ENCODE results near the gene SPSB2. TPM values are rescaled to one million over a fixed set of nuclear protein-coding genes. Genes with fewer than 3 reads are reported as not detected.
"Not testable (repeated sequence)": the region's sequence is repeated elsewhere in the genome, so short reads cannot be mapped to it uniquely, and the experiment has no call there.

Gene SPSB2
- total RNA-seq, 1 donor from 2014 or later = 4.1 TPM

DNA sequence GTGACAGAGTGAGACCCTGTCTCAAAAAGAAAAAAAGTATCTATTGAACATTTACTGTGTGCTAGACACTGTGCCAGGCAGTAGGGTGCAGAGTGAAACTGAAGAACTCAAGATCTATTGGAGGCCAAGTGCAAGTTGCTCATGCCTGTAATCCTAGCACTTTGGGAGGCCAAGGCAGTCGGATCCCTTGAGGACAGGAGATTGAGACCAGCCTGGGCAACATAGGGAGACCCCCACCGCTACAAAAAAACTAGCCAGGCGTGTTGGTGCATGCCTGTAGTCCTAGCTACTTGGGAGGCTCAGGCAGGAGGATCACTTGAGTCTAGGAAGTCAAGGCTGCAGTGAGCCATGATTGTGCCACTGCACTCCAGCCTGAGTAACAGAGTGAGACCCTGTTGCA lies 19.6 kb upstream of the SPSB2 start:
- H3K27ac Mint-ChIP-seq; DNase-seq (ENCODE audit: low spot score); H3K27me3 Mint-ChIP-seq (ENCODE audit: low read depth); H3K9me3 Mint-ChIP-seq; H3K4me3 Mint-ChIP-seq (ENCODE audit: low read depth): not testable (repeated sequence)
- peaks cover 13% of the 10 kb centered on the region for H3K4me1 Mint-ChIP-seq (ENCODE audit: low read depth)
- intact Hi-C loops (cut with micrococcal nuclease) = loop anchor here (5.0 kb wide), 1 partner anchor 105 kb away; the partner anchor contains the start of gene CD4
- H3K36me3 Mint-ChIP-seq (ENCODE audit: low read depth) = peaks cover 12% of the 10 kb centered on the region

DNA sequence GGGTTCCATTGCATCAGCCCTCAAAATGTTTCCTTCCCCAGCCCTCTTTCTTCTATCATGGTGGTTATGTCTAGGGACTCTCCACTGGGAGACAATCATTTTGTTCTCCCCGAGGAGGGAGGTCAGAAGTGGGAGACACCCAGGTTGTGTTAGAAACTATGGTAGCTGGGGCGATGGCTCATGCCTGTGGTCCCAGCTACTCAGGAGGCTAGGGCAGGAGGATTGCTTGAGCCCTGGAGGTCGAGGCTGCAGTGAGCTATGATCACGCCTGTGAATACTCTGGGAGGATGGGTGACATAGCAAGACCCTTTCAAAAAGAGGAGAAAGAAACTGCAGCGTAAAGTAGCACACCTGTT lies 18.5 kb upstream of the SPSB2 start:
- peaks cover 12% of the 10 kb centered on the region for H3K36me3 Mint-ChIP-seq (ENCODE audit: low read depth)
- no peaks in the 10 kb centered on the region for H3K27me3 Mint-ChIP-seq (ENCODE audit: low read depth)
- DNase-seq (ENCODE audit: low spot score) = no peak
- H3K9me3 Mint-ChIP-seq = no peaks in the 10 kb centered on the region
- peak overlapping the region; percentile 80 for H3K4me3 Mint-ChIP-seq (ENCODE audit: low read depth)
- peaks cover 13% of the 10 kb centered on the region for H3K4me1 Mint-ChIP-seq (ENCODE audit: low read depth)
- H3K27ac Mint-ChIP-seq = peak overlapping the region; percentile 92
- intact Hi-C loops (cut with micrococcal nuclease) = loop anchor here (1.0 to 5.0 kb wide), 5 partner anchors 13 to 104 kb away; partner anchors contain the start of genes CD4, LRRC23, RNU7-1 and SPSB2

DNA sequence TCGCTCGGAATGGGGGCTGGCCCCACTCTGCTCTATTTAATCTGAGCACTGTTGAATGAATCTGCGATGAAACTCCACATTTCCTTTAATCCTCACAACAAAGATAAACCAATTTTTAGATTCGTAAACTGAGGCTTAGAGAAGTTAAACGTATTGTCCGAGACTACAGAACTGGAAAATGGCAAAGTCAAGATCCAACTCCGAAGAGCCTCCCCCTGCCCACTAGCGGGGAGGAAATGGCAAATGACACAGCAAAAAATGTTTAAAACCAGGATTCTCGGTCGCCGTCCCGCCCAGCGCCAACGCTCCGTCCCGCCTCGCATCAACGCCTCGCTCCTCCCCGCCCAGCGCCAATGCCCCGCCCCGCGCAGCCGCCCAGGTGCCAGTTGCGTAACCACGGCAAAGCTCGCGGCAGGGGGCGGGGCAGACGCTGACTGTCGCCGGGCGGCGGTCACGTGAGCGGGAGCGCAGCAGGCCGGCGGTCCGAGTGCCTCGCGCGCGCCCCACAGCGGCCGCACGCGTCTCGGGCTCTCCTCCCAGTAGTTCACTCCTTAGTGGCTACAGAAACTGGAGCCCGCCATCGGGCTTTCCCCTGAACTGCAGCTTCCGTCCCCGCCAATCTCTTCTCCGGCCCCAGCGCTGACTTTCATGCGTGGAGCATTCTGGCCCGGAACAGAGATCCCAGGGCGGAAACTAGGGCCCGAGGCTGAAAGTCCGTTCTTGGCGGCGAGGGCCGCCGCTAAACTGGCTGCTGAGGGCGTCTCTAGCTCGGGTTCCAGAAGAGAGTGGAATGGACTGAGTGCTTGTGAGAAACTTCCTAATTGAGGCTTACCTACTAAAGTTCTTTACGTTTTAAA lies 17.9 kb upstream of the SPSB2 start:
- H3K36me3 Mint-ChIP-seq (ENCODE audit: low read depth) = peaks cover 14% of the 10 kb centered on the region
- intact Hi-C loops (cut with micrococcal nuclease) = loop anchor here (1.0 to 5.0 kb wide), 5 partner anchors 13 to 104 kb away; partner anchors contain the start of genes CD4, LRRC23, RNU7-1 and SPSB2
- H3K4me1 Mint-ChIP-seq (ENCODE audit: low read depth) = peaks cover 13% of the 10 kb centered on the region
- H3K27me3 Mint-ChIP-seq (ENCODE audit: low read depth) = no peaks in the 10 kb centered on the region
- H3K27ac Mint-ChIP-seq = peak overlapping the region; percentile 92
- no peaks in the 10 kb centered on the region for H3K9me3 Mint-ChIP-seq
- peak overlapping the region; percentile 80 for H3K4me3 Mint-ChIP-seq (ENCODE audit: low read depth)
- DNase-seq (ENCODE audit: low spot score) = peak; percentile 98

DNA sequence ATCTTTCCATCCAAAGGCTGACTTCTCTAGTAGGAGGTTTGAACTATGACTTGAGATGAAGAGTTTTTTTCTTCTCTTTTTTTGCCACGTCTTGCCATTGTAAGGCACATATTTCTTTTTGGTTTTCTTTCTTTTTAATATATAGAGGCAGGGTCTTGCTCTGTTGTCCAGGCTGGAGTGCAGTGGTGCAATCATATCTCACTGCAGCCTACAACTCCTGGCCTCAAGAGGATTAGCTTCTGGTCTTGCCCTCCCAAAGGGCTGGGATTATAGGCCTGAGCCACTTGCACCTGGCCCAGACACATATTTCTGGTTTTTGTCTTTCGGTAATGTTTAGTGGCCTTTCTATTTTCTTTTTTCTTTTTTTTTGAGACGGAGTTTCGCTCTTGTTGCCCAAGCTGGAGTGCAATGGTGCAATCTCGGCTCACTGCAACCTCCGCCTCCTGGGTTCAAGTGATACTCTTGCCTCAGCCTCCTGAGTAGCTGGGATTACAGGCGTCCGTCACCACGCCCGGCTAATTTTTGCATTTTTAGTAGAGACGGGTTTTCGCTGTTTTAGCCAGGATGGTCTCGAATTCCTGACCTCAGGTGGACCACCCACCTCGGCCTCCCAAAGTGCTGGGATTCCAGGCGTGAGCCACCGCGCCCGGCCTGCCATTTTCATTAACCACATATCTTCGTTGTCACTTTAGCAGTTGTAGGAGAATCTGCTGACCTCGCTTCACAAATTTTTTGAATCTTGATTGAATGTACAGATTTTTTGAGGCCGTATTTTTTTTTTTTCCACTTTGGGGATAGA lies 16.9 kb upstream of the SPSB2 start:
- intact Hi-C loops (cut with micrococcal nuclease) = loop anchor here (5.0 kb wide), 1 partner anchor 103 kb away; the partner anchor contains the start of gene CD4

DNA sequence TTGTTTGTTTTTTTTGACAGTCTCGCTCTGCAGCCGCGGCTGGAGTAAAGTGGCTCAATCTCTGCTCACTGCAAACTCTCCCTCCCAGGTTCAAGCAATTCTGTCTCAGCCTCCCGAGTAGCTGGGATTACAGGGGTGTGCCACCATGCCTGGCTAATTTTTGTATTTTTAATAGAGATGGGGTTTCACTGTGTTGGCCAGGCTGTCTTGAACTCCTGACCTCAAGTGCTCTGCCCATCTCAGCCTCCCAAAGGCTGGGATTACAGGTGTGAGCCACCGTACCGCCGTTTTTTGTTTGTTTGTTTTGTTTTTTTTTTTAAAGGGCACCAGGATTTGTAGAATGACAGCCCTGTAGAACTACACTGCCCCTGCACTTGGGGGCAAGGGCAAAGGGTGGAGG lies 15.7 kb upstream of the SPSB2 start:
- Mint-ChIP-seq H3K36me3 (ENCODE audit: low read depth) (peaks cover 32% of the 10 kb centered on the region), H3K4me1 (ENCODE audit: low read depth) (peaks cover 13% of the 10 kb centered on the region)
- H3K27me3 Mint-ChIP-seq (ENCODE audit: low read depth); H3K4me3 Mint-ChIP-seq (ENCODE audit: low read depth); H3K27ac Mint-ChIP-seq; H3K9me3 Mint-ChIP-seq; intact Hi-C loops (cut with micrococcal nuclease); DNase-seq (ENCODE audit: low spot score): not testable (repeated sequence)

More for the DNA sequence above, 16.9 kb upstream of the SPSB2 start:
- Mint-ChIP-seq H3K36me3 (ENCODE audit: low read depth) (peaks cover 21% of the 10 kb centered on the region), H3K27ac (peak overlapping the region; percentile 92), H3K4me3 (ENCODE audit: low read depth) (peak overlapping the region; percentile 67), H3K4me1 (ENCODE audit: low read depth) (peaks cover 13% of the 10 kb centered on the region)
- not testable (repeated sequence) for DNase-seq (ENCODE audit: low spot score); H3K27me3 Mint-ChIP-seq (ENCODE audit: low read depth); H3K9me3 Mint-ChIP-seq

DNA sequence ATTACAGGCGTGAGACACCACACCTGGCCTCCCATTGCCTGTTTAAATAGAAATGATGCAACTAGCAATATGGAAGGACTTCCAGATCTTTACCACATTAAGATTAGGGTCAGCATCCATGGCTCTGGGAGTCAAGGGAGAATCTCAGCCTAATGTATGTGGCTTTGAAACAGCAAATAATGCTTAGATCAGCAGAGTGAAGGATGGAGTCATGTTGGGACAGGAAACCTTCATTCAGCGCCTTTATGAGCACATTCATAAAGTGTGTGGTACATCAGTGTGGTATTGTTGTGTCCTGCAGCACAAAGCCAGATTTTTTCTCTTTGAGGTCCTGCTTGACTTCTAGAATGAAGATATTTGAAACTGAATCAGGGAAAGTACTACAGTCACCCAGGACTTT lies 15.3 kb upstream of the SPSB2 start:
- H3K27me3 Mint-ChIP-seq (ENCODE audit: low read depth) = no peaks in the 10 kb centered on the region
- no peaks in the 10 kb centered on the region for H3K9me3 Mint-ChIP-seq
- DNase-seq (ENCODE audit: low spot score) = no peak
- intact Hi-C loops (cut with micrococcal nuclease) = no loop called here
- no peak overlapping the region for H3K4me3 Mint-ChIP-seq (ENCODE audit: low read depth)
- peaks cover 13% of the 10 kb centered on the region for H3K4me1 Mint-ChIP-seq (ENCODE audit: low read depth)
- H3K27ac Mint-ChIP-seq = no peak overlapping the region
- peaks cover 32% of the 10 kb centered on the region for H3K36me3 Mint-ChIP-seq (ENCODE audit: low read depth)

DNA sequence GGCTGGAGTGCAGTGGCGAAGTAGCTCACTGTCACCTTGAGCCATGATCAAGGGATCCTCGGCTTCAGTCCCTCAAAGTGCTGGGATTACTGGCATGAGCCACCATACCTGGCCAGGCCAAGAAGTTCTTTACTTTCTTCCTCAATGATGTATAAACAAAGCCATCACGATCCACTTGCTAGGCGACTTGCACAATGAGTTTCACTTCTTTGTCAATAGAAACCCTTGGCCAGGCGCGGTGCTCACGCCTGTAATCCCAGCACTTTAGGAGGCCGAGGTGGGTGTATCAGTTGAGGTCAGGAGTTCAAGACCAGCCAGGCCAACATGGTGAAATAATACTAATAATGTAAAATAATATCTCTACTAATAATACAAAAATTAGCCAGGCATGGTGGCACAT lies 14.4 kb upstream of the SPSB2 start:
- H3K9me3 Mint-ChIP-seq = no peaks in the 10 kb centered on the region
- peaks cover 35% of the 10 kb centered on the region for H3K36me3 Mint-ChIP-seq (ENCODE audit: low read depth)
- no peak for DNase-seq (ENCODE audit: low spot score)
- H3K27me3 Mint-ChIP-seq (ENCODE audit: low read depth) = no peaks in the 10 kb centered on the region
- no peak overlapping the region for H3K4me3 Mint-ChIP-seq (ENCODE audit: low read depth)
- peaks cover 11% of the 10 kb centered on the region for H3K4me1 Mint-ChIP-seq (ENCODE audit: low read depth)
- intact Hi-C loops (cut with micrococcal nuclease) = no loop called here
- no peak overlapping the region for H3K27ac Mint-ChIP-seq

DNA sequence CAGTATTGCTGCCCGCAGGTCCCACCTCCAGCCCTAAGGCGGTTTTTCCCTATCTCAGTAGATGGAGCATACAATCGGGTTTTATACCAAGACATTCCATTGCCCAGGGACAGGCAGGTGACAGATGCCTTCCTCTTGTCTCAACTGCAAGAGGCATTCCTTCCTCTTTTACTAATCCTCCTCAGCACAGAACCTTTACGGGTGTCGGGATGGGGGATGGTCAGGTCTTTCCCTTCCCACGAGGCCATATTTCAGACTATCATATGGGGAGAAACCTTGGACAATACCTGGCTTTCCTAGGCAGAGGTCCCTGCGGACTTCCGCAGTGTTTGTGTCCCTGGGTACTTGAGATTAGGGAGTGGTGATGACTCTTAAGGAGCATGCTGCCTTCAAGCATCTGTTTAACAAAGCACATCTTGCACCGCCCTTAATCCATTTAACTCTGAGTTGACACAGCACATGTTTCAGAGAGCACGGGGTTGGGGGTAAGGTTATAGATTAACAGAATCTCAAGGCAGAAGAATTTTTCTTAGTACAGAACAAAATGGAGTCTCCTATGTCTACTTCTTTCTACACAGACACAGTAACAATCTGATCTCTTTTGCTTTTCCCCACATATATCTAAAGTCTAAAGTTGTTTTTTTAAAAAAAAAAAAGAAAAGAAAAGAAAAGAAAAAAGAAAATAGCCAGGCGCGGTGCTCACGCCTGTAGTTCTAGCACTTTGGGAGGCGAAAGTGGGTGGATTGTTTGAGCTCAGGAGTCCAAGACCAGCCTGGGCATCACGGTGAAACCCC lies 13.3 kb upstream of the SPSB2 start:
- intact Hi-C loops (cut with micrococcal nuclease); H3K9me3 Mint-ChIP-seq; H3K27me3 Mint-ChIP-seq (ENCODE audit: low read depth); H3K4me3 Mint-ChIP-seq (ENCODE audit: low read depth); DNase-seq (ENCODE audit: low spot score); H3K4me1 Mint-ChIP-seq (ENCODE audit: low read depth); H3K27ac Mint-ChIP-seq: not testable (repeated sequence)
- H3K36me3 Mint-ChIP-seq (ENCODE audit: low read depth) = peaks cover 32% of the 10 kb centered on the region

DNA sequence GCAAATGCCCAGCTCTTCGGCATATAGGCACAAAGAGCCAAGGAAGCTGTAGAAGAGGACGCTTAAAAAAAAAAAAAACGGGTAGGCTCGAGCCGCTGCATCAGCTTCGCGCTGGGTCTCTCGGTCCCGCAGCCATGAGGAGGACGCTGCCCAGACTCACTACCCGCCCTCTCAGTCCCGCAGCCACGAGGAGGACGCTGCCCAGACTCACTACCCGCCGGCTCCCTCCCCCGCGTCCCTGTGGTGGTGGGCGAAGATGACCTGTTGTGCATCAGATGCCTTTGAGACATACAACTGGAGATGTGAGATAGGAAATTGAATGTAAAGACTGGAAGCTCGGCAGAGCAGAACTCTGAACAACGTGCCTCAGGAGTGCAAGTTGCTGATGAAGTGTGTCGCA lies 11.4 kb upstream of the SPSB2 start:
- H3K4me3 Mint-ChIP-seq (ENCODE audit: low read depth) = no peak overlapping the region
- H3K4me1 Mint-ChIP-seq (ENCODE audit: low read depth) = no peaks in the 10 kb centered on the region
- no peak overlapping the region for H3K27ac Mint-ChIP-seq
- intact Hi-C loops (cut with micrococcal nuclease) = no loop called here
- H3K9me3 Mint-ChIP-seq = no peaks in the 10 kb centered on the region
- no peaks in the 10 kb centered on the region for H3K27me3 Mint-ChIP-seq (ENCODE audit: low read depth)
- no peak for DNase-seq (ENCODE audit: low spot score)
- peaks cover 30% of the 10 kb centered on the region for H3K36me3 Mint-ChIP-seq (ENCODE audit: low read depth)

DNA sequence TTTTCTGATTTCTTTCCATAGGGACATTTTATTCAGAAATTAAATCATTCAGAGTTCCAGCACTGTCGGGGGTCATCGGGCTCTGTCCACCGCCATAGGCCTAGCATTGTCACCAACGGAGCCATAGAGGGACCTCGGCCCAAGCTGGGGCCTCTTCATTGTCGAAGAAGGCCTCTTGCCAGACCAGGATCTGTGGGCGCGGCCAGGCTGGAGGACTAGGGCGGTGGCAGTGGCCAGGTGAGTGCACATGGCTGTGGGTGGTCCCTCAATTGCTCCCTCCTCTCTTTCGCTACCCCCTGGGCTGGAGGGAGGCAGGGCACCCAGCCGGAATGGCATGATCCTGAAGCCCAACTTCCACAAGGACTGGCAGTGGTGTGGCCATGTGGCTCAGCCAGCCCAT lies 10.6 kb upstream of the SPSB2 start:
- H3K9me3 Mint-ChIP-seq = no peaks in the 10 kb centered on the region
- H3K27me3 Mint-ChIP-seq (ENCODE audit: low read depth) = no peaks in the 10 kb centered on the region
- no peak for DNase-seq (ENCODE audit: low spot score)
- H3K27ac Mint-ChIP-seq = no peak overlapping the region
- no peak overlapping the region for H3K4me3 Mint-ChIP-seq (ENCODE audit: low read depth)
- intact Hi-C loops (cut with micrococcal nuclease) = no loop called here
- no peaks in the 10 kb centered on the region for H3K4me1 Mint-ChIP-seq (ENCODE audit: low read depth)
- H3K36me3 Mint-ChIP-seq (ENCODE audit: low read depth) = peaks cover 30% of the 10 kb centered on the region

DNA sequence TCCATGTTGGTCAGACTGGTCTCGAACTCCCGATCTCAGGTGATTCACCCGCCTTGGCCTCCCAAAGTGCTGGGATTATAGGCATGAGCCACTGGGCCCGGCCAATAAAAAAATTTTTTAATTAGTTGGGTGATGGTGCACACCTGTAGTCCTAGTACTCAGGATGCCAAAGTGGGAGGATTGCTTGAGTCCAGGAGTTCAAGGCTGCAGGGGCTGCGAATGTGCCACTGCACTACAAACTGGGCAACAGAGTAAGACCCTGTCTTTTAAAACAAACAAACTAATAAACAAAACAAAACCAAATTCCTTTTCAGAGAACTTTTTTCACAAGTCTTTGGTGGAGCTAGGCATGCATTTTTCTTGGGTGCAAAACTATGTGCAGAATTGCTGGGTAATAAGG lies 10.1 kb upstream of the SPSB2 start:
- H3K9me3 Mint-ChIP-seq = no peaks in the 10 kb centered on the region
- intact Hi-C loops (cut with micrococcal nuclease) = no loop called here

DNA sequence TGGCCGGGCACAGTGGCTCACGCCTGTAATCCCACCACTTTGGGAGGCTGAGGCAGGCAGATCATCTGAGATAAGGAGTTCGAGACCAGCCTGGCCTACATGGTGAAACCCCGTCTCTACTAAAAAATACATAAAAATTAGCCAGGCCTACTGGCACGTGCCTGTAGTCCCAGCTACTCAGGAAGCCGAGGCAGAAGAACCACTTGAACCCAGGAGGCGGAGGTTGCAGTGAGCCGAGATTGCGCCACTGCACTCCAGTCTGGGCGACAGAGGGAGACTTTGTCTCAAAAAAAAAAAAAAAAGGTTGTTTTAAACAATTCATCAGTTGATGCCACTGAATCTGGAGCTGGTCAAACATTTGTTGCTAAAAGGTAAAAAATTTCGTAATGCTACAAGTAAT lies 6.7 kb upstream of the SPSB2 start:
- intact Hi-C loops (cut with micrococcal nuclease); H3K27me3 Mint-ChIP-seq (ENCODE audit: low read depth); H3K4me3 Mint-ChIP-seq (ENCODE audit: low read depth); H3K9me3 Mint-ChIP-seq; H3K27ac Mint-ChIP-seq; DNase-seq (ENCODE audit: low spot score); H3K4me1 Mint-ChIP-seq (ENCODE audit: low read depth): not testable (repeated sequence)
- H3K36me3 Mint-ChIP-seq (ENCODE audit: low read depth) = peaks cover 30% of the 10 kb centered on the region

More for the DNA sequence above, 10.1 kb upstream of the SPSB2 start:
- Mint-ChIP-seq H3K27me3 (ENCODE audit: low read depth) (no peaks in the 10 kb centered on the region), H3K4me1 (ENCODE audit: low read depth) (no peaks in the 10 kb centered on the region), H3K36me3 (ENCODE audit: low read depth) (peaks cover 27% of the 10 kb centered on the region), H3K4me3 (ENCODE audit: low read depth) (no peak overlapping the region), H3K27ac (no peak overlapping the region)
- no peak for DNase-seq (ENCODE audit: low spot score)

All from activated T-helper 2 cell treated with anti-CD3 and anti-CD28 coated beads, Interferon-gamma antibody, Interleukin-2, Interleukin-4, amounts not matched to agents 10 μg/mL and 5 μg/mL and 100 μg/mL, durations not matched to agents 14 hours and 24 hours and 36 hours (primary cell).